ENCODE data around the gene CAMK2N2.

DNA sequence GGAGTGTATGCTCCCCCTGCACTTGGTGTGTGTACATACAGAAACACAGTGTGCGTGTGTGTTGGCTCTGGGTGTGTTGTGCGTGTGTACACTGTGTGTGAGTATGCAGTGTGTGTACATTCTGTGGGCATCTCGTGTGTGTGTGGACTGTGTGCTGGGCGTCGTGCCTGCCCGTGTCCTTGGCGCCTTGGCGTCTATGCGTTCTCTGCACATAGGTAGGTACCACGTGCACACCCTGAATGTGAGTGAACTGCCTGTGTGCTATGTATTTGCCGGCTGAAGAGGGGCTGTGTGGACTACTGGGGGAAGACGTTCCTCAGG, 14.0 kb upstream of the CAMK2N2 start:
- TF ChIP-seq MAX (CRISPR knock-in tag; IDR thresholded peaks at IDR 0.05) (no peak), HNRNPK (IDR thresholded peaks at IDR 0.05; ENCODE audit: low read depth, low read length, poor library complexity, severe bottlenecking) (no peak), SAFB (IDR thresholded peaks at IDR 0.05; ENCODE audit: borderline replicate concordance, low read depth, low read length) (no peak)

Data from K562 (cell line).